ENCODE measurements around the gene MIER1.

GRCh38 chr1:66925558-66925910 is 744 bp downstream of the MIER1 start:
- TF ChIP-seq CTCF (IDR thresholded peaks at IDR 0.05) (peak in 1 of 6 experiments; percentile 5), EP300 (IDR thresholded peaks at IDR 0.05) (no peak)

Measured in upper lobe of left lung (tissue), 4 donors.